ENCODE data around the gene APOC4.
"Not testable (repeated sequence)": the region's sequence is repeated elsewhere in the genome, so short reads cannot be mapped to it uniquely, and the experiment has no call there.

APOC4 gene

GRCh38 chr19:44960906-44961728, 19.1 kb downstream of the APOC4 start:
- peak; percentile 25 for DNase-seq

- DNase-seq: no peak
These were observed 19.8 kb downstream of the APOC4 start for GRCh38 chr19:44961821-44962220.

- DNase-seq: no peak
These were observed 26.1 kb downstream of the APOC4 start for GRCh38 chr19:44968118-44968517.

- DNase-seq: no peak
These were observed 26.6 kb downstream of the APOC4 start for GRCh38 chr19:44968670-44969069.

- DNase-seq: no peak
These were observed 27.4 kb downstream of the APOC4 start for GRCh38 chr19:44969437-44969836.

- not testable (repeated sequence) for DNase-seq
These were observed 29.4 kb downstream of the APOC4 start for GRCh38 chr19:44971451-44971850.

- no peak for DNase-seq
These were observed 30.8 kb downstream of the APOC4 start for GRCh38 chr19:44972802-44973201.

GRCh38 chr19:44973982-44974735, 32.1 kb downstream of the APOC4 start:
- no peak for DNase-seq

GRCh38 chr19:44974857-44975256, 32.8 kb downstream of the APOC4 start:
- DNase-seq: no peak

GRCh38 chr19:44975444-44975843, 33.4 kb downstream of the APOC4 start:
- no peak for DNase-seq

GRCh38 chr19:44984005-44984404, 42.0 kb downstream of the APOC4 start:
- DNase-seq: no peak

GRCh38 chr19:44985445-44985844, 43.4 kb downstream of the APOC4 start:
- DNase-seq: no peak

GRCh38 chr19:44986389-44986788, 44.4 kb downstream of the APOC4 start:
- no peak for DNase-seq

- DNase-seq: no peak
These were observed 45.2 kb downstream of the APOC4 start for GRCh38 chr19:44987148-44987675.

- DNase-seq: no peak
These were observed 46.2 kb downstream of the APOC4 start for GRCh38 chr19:44988273-44988672.

- peak; percentile 66 for DNase-seq
These were observed 47.0 kb downstream of the APOC4 start for GRCh38 chr19:44988896-44989556.

- no peak for DNase-seq
These were observed 48.4 kb downstream of the APOC4 start for GRCh38 chr19:44990459-44990858.

GRCh38 chr19:44990966-44991365, 48.9 kb downstream of the APOC4 start:
- DNase-seq: no peak

- no peak for DNase-seq
These were observed 50.5 kb downstream of the APOC4 start for GRCh38 chr19:44992336-44993163.

GRCh38 chr19:44993526-44993925, 51.5 kb downstream of the APOC4 start:
- no peak for DNase-seq

- no peak for DNase-seq
These were observed 52.0 kb downstream of the APOC4 start for GRCh38 chr19:44993926-44994537.
